ENCODE measurements around the gene DAGLA. TPM values are rescaled to one million over a fixed set of nuclear protein-coding genes. Genes with fewer than 3 reads are reported as not detected.

Gene DAGLA
- total RNA-seq, 1 experiment from 2014 or later: 10.9 TPM

GRCh38 chr11:61793829-61794204 is 113.6 kb downstream of the DAGLA start:
- intact Hi-C loops (cut with micrococcal nuclease; ENCODE audit: unreplicated experiment): no loop called here
- ChIA-PET POLR2A (ENCODE audit: low non-redundant PET) (interaction anchor here (0.6 kb wide), 1 partner anchor 14 kb away, joined by 3 read pairs; no protein-coding TSS in a partner anchor), CTCF (interaction anchor here (1.2 kb wide), 1 partner anchor 23 kb away, joined by 4 read pairs; the partner anchor contains the start of gene FADS1)
- BruUV-seq (replicated peaks): no TSS peak
- H3K27ac ChIP-seq (ENCODE audit: low read depth, low read length, poor library complexity, severe bottlenecking): peak overlapping the region; percentile 100
- peak overlapping the region; percentile 100 for H3K4me3 ChIP-seq (ENCODE audit: low read depth, low read length, poor library complexity, severe bottlenecking)
- H3K9me3 ChIP-seq (ENCODE audit: low read depth, low read length, poor library complexity, severe bottlenecking): no peaks in the 10 kb centered on the region
- H3K36me3 ChIP-seq (ENCODE audit: insufficient read depth, low read length, poor library complexity, severe bottlenecking): peaks cover 61% of the 10 kb centered on the region
- peak; percentile 33 for DNase-seq (ENCODE audit: low spot score)
- no peaks in the 10 kb centered on the region for H3K27me3 ChIP-seq (replicated peaks; ENCODE audit: insufficient read depth, low read depth, low read length, poor library complexity)
- H3K4me1 ChIP-seq (ENCODE audit: insufficient read depth, low read length, poor library complexity, severe bottlenecking): peaks cover 21% of the 10 kb centered on the region
- TF ChIP-seq CTCF (conservative IDR thresholded peaks at IDR 0.05; ENCODE audit: low read depth, low read length): no peak
- TF ChIP-seq EZH2 (IDR thresholded peaks at IDR 0.05; ENCODE audit: borderline replicate concordance, low read depth, low read length, poor library complexity, severe bottlenecking): no peak

DNA sequence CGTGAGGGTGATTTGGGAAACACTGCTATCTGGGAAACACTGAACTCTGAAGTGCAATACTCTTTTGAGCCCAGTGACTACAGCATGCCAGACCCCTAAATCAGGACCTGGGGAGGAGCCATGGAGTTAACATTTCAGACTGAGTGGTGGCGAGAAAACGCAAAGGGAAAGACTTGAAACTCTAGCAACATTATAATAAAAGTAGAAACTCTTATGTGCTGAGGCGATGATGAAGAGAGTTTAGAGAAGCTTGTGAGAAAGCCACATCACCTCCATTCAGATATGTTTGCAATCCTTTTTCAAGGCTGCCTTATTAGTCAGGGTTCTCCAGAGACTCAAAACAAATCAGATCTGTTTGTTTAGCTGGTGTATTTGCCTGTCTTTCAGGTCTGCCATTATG is 114.4 kb downstream of the DAGLA start:
- ChIA-PET CTCF (interaction anchor here (0.6 kb wide), 1 partner anchor 173 kb away, joined by 5 read pairs; the partner anchor contains the start of gene FTH1), POLR2A (ENCODE audit: low non-redundant PET) (no interaction called here)
- no peaks in the 10 kb centered on the region for H3K27me3 ChIP-seq (replicated peaks; ENCODE audit: insufficient read depth, low read depth, low read length, poor library complexity)
- H3K4me1 ChIP-seq (ENCODE audit: insufficient read depth, low read length, poor library complexity, severe bottlenecking): peaks cover 21% of the 10 kb centered on the region
- intact Hi-C loops (cut with micrococcal nuclease; ENCODE audit: unreplicated experiment): no loop called here
- no peak for DNase-seq (ENCODE audit: low spot score)
- peak overlapping the region; percentile 21 for H3K27ac ChIP-seq (ENCODE audit: low read depth, low read length, poor library complexity, severe bottlenecking)
- no peak for TF ChIP-seq CTCF (conservative IDR thresholded peaks at IDR 0.05; ENCODE audit: low read depth, low read length)
- no peak for TF ChIP-seq EZH2 (IDR thresholded peaks at IDR 0.05; ENCODE audit: borderline replicate concordance, low read depth, low read length, poor library complexity, severe bottlenecking)
- peaks cover 61% of the 10 kb centered on the region for H3K36me3 ChIP-seq (ENCODE audit: insufficient read depth, low read length, poor library complexity, severe bottlenecking)
- no TSS peak for BruUV-seq (replicated peaks)
- peak overlapping the region; percentile 17 for H3K4me3 ChIP-seq (ENCODE audit: low read depth, low read length, poor library complexity, severe bottlenecking)
- H3K9me3 ChIP-seq (ENCODE audit: low read depth, low read length, poor library complexity, severe bottlenecking): no peaks in the 10 kb centered on the region

- H3K27me3 ChIP-seq (replicated peaks; ENCODE audit: insufficient read depth, low read depth, low read length, poor library complexity): no peaks in the 10 kb centered on the region
- no peak overlapping the region for H3K4me3 ChIP-seq (ENCODE audit: low read depth, low read length, poor library complexity, severe bottlenecking)
- BruUV-seq (replicated peaks): no TSS peak
- intact Hi-C loops (cut with micrococcal nuclease; ENCODE audit: unreplicated experiment): loop anchor here (5.0 kb wide), 2 partner anchors 77 to 102 kb away; no protein-coding TSS in a partner anchor
- H3K4me1 ChIP-seq (ENCODE audit: insufficient read depth, low read length, poor library complexity, severe bottlenecking): peaks cover 21% of the 10 kb centered on the region
- ChIA-PET POLR2A (ENCODE audit: low non-redundant PET) (no interaction called here), CTCF (interaction anchor here (0.6 to 2.2 kb wide), 3 partner anchors 172 to 312 kb away, joined by 3 to 10 read pairs (median 5); partner anchors contain the start of gene FTH1)
- DNase-seq (ENCODE audit: low spot score): no peak
- no peak overlapping the region for H3K27ac ChIP-seq (ENCODE audit: low read depth, low read length, poor library complexity, severe bottlenecking)
- TF ChIP-seq EZH2 (IDR thresholded peaks at IDR 0.05; ENCODE audit: borderline replicate concordance, low read depth, low read length, poor library complexity, severe bottlenecking) (no peak), CTCF (conservative IDR thresholded peaks at IDR 0.05; ENCODE audit: low read depth, low read length) (no peak)
- H3K36me3 ChIP-seq (ENCODE audit: insufficient read depth, low read length, poor library complexity, severe bottlenecking): peaks cover 61% of the 10 kb centered on the region
- H3K9me3 ChIP-seq (ENCODE audit: low read depth, low read length, poor library complexity, severe bottlenecking): no peaks in the 10 kb centered on the region
Observed at GRCh38 chr11:61795459-61795858, 115.3 kb downstream of the DAGLA start.
